ENCODE measurements around the gene ZNF516. TPM values are rescaled to one million over a fixed set of nuclear protein-coding genes. Genes with fewer than 3 reads are reported as not detected.

ZNF516 gene
- polyA plus RNA-seq, 2 of the 4 experiments (the other 2 are of a cell fraction), result 3.9 to 4.9 TPM

DNA sequence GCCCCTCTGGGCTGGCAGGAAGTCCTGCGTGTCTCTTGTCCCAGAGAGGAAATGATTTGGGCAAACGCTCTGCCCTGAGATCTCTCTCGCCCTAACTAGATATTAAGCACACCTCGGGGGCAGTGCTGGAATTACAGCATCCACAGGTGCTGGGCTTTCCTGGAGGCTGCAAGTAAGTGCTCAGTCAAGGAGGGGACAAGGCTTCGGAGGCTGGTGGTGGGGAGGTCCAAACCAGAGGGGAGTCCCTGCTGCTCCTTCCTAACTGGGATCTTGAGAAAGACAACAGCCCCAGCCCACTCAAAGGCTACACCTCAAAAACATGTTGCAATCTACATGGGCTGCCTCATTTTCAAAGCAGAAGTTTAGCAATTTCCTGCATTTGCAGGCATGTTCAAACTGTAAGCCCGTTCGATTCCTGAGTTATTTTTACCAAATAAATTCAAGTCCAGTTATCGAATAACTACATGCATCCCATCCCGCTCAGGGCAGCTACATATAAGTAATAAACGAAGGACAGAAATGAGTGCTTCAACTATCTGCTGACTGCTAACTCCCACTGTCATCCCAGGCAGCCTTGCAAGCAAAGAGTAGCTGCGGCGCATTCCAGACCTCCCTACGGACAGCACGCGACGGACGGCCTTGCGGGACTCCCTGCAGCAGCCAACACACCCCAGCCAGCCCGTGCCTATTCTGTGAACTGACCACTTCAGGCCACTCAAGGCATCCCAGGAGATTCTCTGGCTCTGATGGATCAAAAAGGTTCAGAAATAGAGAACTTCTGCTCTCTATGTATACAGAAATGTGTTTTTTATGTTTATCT, 27.5 kb downstream of the ZNF516 start:
- FAIRE-seq (no peak), ATAC-seq (no peak), DNase-seq (ENCODE audit: low read depth in 1 of 2, low spot score in 1 of 2) (no peak)
- CTCF ChIA-PET, result interaction anchor here (1.3 kb wide), 1 partner anchor 242 kb away, joined by 3 read pairs; no protein-coding TSS in a partner anchor
- H3K27ac ChIP-seq, result no peak overlapping the region
- POLR2A ChIA-PET, result no interaction called here
- WGBS (ENCODE audit: missing lambda C conversion rate), result 93% methylated on average over 15 of the region's 19 CpGs
- H3K4me1 ChIP-seq, result no peaks in the 10 kb centered on the region
- TF ChIP-seq MAZ (IDR thresholded peaks at IDR 0.05; ENCODE audit: borderline replicate concordance, low read depth, low read length) (no peak), ESRRA (IDR thresholded peaks at IDR 0.05; ENCODE audit: borderline replicate concordance, low read length) (no peak), NR3C1 (IDR thresholded peaks at IDR 0.05) (no peak), HOXA7 (CRISPR knock-in tag; IDR thresholded peaks at IDR 0.05) (no peak), CBX8 (IDR thresholded peaks at IDR 0.05) (no peak), POLR2A (IDR thresholded peaks at IDR 0.05; ENCODE audit: low read length) (no peak), ZNF302 (CRISPR knock-in tag; IDR thresholded peaks at IDR 0.05) (no peak), POLR2AphosphoS2 (conservative IDR thresholded peaks at IDR 0.05; ENCODE audit: low read length) (no peak), ZSCAN20 (CRISPR knock-in tag; IDR thresholded peaks at IDR 0.05) (no peak), TP53 (CRISPR knock-in tag; IDR thresholded peaks at IDR 0.05) (no peak), EHMT2 (IDR thresholded peaks at IDR 0.05; ENCODE audit: low read depth) (no peak), FOSL2 (IDR thresholded peaks at IDR 0.05) (no peak), FOSL2 (CRISPR knock-in tag; IDR thresholded peaks at IDR 0.05) (no peak), RCOR1 (IDR thresholded peaks at IDR 0.05; ENCODE audit: low read depth, low read length) (no peak), NPAS2 (CRISPR knock-in tag; IDR thresholded peaks at IDR 0.05; ENCODE audit: borderline replicate concordance) (no peak), CEBPB (IDR thresholded peaks at IDR 0.05) (no peak)
- TF ChIP-seq, protein P1, sequence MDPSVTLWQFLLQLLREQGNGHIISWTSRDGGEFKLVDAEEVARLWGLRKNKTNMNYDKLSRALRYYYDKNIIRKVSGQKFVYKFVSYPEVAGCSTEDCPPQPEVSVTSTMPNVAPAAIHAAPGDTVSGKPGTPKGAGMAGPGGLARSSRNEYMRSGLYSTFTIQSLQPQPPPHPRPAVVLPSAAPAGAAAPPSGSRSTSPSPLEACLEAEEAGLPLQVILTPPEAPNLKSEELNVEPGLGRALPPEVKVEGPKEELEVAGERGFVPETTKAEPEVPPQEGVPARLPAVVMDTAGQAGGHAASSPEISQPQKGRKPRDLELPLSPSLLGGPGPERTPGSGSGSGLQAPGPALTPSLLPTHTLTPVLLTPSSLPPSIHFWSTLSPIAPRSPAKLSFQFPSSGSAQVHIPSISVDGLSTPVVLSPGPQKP (IDR thresholded peaks at IDR 0.05; ENCODE audit: low read depth, low read length), result no peak
- TF ChIP-seq, protein P2, sequence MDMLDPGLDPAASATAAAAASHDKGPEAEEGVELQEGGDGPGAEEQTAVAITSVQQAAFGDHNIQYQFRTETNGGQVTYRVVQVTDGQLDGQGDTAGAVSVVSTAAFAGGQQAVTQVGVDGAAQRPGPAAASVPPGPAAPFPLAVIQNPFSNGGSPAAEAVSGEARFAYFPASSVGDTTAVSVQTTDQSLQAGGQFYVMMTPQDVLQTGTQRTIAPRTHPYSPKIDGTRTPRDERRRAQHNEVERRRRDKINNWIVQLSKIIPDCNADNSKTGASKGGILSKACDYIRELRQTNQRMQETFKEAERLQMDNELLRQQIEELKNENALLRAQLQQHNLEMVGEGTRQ (IDR thresholded peaks at IDR 0.05), result no peak
- TF ChIP-seq, protein P3, sequence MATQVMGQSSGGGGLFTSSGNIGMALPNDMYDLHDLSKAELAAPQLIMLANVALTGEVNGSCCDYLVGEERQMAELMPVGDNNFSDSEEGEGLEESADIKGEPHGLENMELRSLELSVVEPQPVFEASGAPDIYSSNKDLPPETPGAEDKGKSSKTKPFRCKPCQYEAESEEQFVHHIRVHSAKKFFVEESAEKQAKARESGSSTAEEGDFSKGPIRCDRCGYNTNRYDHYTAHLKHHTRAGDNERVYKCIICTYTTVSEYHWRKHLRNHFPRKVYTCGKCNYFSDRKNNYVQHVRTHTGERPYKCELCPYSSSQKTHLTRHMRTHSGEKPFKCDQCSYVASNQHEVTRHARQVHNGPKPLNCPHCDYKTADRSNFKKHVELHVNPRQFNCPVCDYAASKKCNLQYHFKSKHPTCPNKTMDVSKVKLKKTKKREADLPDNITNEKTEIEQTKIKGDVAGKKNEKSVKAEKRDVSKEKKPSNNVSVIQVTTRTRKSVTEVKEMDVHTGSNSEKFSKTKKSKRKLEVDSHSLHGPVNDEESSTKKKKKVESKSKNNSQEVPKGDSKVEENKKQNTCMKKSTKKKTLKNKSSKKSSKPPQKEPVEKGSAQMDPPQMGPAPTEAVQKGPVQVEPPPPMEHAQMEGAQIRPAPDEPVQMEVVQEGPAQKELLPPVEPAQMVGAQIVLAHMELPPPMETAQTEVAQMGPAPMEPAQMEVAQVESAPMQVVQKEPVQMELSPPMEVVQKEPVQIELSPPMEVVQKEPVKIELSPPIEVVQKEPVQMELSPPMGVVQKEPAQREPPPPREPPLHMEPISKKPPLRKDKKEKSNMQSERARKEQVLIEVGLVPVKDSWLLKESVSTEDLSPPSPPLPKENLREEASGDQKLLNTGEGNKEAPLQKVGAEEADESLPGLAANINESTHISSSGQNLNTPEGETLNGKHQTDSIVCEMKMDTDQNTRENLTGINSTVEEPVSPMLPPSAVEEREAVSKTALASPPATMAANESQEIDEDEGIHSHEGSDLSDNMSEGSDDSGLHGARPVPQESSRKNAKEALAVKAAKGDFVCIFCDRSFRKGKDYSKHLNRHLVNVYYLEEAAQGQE (IDR thresholded peaks at IDR 0.05), result no peak
- TF ChIP-seq, protein P4, sequence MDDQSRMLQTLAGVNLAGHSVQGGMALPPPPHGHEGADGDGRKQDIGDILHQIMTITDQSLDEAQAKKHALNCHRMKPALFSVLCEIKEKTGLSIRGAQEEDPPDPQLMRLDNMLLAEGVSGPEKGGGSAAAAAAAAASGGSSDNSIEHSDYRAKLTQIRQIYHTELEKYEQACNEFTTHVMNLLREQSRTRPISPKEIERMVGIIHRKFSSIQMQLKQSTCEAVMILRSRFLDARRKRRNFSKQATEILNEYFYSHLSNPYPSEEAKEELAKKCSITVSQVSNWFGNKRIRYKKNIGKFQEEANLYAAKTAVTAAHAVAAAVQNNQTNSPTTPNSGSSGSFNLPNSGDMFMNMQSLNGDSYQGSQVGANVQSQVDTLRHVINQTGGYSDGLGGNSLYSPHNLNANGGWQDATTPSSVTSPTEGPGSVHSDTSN (IDR thresholded peaks at IDR 0.05), result no peak
- no peak overlapping the region for H3K4me2 ChIP-seq
- no peaks in the 10 kb centered on the region for H3K9me3 ChIP-seq
- no peak overlapping the region for H3K4me3 ChIP-seq

DNA sequence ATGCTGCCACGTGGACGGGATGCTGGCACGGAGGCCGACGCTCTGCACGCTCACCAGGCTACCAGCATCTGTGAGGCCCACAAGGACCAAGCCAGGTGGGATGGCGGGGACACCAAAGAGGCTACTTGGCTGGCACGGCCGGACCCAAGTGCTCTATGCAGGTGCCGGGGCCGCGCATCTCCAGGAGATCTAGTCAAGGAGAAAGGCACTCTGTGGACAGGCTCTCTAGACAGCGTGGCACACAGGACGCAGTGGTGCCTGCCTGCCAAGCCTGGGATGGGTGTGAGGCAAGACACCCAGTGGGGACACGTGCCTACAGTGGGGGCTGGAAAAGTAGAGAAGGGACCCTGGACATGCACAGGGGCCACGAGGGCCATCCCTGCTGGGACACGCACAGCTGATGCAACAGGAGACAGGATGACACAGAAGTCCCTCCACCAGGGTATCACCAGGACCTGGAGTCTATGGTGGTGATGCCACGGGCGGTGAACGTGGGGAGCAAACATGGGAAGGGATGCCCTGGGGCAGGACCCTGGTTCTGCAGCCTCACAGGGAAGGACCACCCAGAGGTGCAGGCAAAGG, 28.5 kb downstream of the ZNF516 start:
- no peak for ATAC-seq
- Histone ChIP-seq H3K4me3 (no peak overlapping the region), H3K4me2 (no peak overlapping the region), H3K4me1 (no peaks in the 10 kb centered on the region), H3K9me3 (no peaks in the 10 kb centered on the region), H3K27ac (no peak overlapping the region)
- ChIA-PET POLR2A (no interaction called here), CTCF (no interaction called here)
- WGBS (ENCODE audit: missing lambda C conversion rate), result 100% methylated on average over 4 of the region's 20 CpGs
- DNase-seq (ENCODE audit: low read depth in 1 of 2, low spot score in 1 of 2), result no peak
- no peak for FAIRE-seq
- TF ChIP-seq RCOR1 (IDR thresholded peaks at IDR 0.05; ENCODE audit: low read depth, low read length), result no peak
- no peak for TF ChIP-seq FOSL2 (IDR thresholded peaks at IDR 0.05)
- TF ChIP-seq FOSL2 (CRISPR knock-in tag; IDR thresholded peaks at IDR 0.05), result no peak
- TF ChIP-seq, protein P1 (IDR thresholded peaks at IDR 0.05; ENCODE audit: low read depth, low read length), result no peak
- no peak for TF ChIP-seq GATA3 (IDR thresholded peaks at IDR 0.05; ENCODE audit: borderline replicate concordance)
- no peak for TF ChIP-seq POLR2AphosphoS2 (conservative IDR thresholded peaks at IDR 0.05; ENCODE audit: low read length)
- TF ChIP-seq CHD2 (IDR thresholded peaks at IDR 0.05; ENCODE audit: low read length, partially characterized antibody), result no peak
- no peak for TF ChIP-seq ZNF302 (CRISPR knock-in tag; IDR thresholded peaks at IDR 0.05)
- TF ChIP-seq HDAC2 (IDR thresholded peaks at IDR 0.05), result no peak
- no peak for TF ChIP-seq JUNB (IDR thresholded peaks at IDR 0.05)
- no peak for TF ChIP-seq MAFK (IDR thresholded peaks at IDR 0.05; ENCODE audit: partially characterized antibody)
- TF ChIP-seq KDM5A (IDR thresholded peaks at IDR 0.05), result no peak
- TF ChIP-seq RNF2 (IDR thresholded peaks at IDR 0.05; ENCODE audit: borderline replicate concordance, low read depth), result no peak
- TF ChIP-seq, protein P4 (IDR thresholded peaks at IDR 0.05), result no peak
- TF ChIP-seq RARB (CRISPR knock-in tag; IDR thresholded peaks at IDR 0.05), result no peak
- TF ChIP-seq CBX8 (IDR thresholded peaks at IDR 0.05), result no peak

Data from A549 (cell line).